ENCODE data around the gene STRADA. TPM values are rescaled to one million over a fixed set of nuclear protein-coding genes. Genes with fewer than 3 reads are reported as not detected.

The STRADA gene
- total RNA-seq, 4 donors from 2014 or later, result 14.4 to 39.1 (median 23.3) TPM

DNA sequence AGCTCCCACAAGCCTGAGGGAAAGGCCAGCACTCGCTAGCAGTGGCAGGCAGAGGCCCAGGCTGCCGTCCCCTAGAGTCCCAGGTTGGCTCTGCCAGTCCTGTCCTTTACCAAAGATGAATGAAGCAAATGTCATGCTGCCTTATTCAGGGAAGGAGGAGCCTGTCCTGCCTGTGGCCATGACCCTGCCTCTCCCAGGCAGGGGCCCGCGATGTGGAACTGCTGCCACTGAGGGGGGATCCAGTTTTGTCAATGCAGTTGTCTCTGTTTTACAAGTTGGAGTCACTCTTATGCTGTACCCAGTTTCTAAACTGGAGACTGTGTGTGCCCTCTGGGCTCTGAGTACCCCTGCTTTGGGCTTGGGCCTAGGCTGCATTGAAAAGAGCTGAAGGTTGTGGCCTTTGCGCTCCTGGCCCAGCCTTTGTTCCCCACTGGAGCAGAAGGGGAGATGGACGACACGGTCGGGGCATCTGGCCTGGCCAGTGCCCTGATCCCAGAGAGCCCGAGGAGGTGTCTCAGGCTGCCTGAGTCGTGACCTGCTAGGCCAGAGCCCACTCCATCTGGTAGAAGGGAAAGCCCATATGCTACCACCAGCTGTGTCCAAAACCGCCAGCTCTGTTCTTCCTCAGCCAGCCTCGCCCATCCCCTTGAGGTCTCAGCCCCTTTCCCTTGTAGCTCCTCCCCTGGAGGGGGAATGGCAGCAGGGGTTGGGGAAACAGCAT, 47.2 kb downstream of the STRADA start:
- 100% methylated on average over 1 of the region's 12 CpGs; no CpG with 5 or more reads in 1 of the 2 donors for WGBS, 2 donors (ENCODE audit: low coverage in 1 of 2)
- Histone ChIP-seq H3K36me3 (peaks cover 0 to 61% of the 10 kb centered on the region in 2 donors), H3K4me3 (no peak overlapping the region), H3K27me3 (no peaks in the 10 kb centered on the region), H3K9me3 (no peaks in the 10 kb centered on the region), H3K27ac (no peak overlapping the region), H3K4me1 (peaks cover 0 to 43% (median 8%) of the 10 kb centered on the region in 3 donors)
- no peak for ATAC-seq
- no peak for TF ChIP-seq EP300 (IDR thresholded peaks at IDR 0.05)

- H3K27ac ChIP-seq, result no peak overlapping the region
- H3K4me3 ChIP-seq, result no peak overlapping the region
- 100% methylated on average over 2 of the region's 18 CpGs; no CpG with 5 or more reads in 1 of the 2 donors for WGBS, 2 donors (ENCODE audit: low coverage in 1 of 2)
- TF ChIP-seq EP300 (IDR thresholded peaks at IDR 0.05) (no peak), POLR2AphosphoS5 (IDR thresholded peaks at IDR 0.05) (no peak)
- TF ChIP-seq, protein P1, sequence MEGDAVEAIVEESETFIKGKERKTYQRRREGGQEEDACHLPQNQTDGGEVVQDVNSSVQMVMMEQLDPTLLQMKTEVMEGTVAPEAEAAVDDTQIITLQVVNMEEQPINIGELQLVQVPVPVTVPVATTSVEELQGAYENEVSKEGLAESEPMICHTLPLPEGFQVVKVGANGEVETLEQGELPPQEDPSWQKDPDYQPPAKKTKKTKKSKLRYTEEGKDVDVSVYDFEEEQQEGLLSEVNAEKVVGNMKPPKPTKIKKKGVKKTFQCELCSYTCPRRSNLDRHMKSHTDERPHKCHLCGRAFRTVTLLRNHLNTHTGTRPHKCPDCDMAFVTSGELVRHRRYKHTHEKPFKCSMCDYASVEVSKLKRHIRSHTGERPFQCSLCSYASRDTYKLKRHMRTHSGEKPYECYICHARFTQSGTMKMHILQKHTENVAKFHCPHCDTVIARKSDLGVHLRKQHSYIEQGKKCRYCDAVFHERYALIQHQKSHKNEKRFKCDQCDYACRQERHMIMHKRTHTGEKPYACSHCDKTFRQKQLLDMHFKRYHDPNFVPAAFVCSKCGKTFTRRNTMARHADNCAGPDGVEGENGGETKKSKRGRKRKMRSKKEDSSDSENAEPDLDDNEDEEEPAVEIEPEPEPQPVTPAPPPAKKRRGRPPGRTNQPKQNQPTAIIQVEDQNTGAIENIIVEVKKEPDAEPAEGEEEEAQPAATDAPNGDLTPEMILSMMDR (IDR thresholded peaks at IDR 0.05), result no peak
- H3K4me1 ChIP-seq, result peaks cover 0 to 34% (median 3%) of the 10 kb centered on the region in 3 donors
- H3K9me3 ChIP-seq, result no peaks in the 10 kb centered on the region
- H3K36me3 ChIP-seq, result peaks cover 0 to 69% of the 10 kb centered on the region in 2 donors
- ATAC-seq, result no peak
- H3K27me3 ChIP-seq, result no peaks in the 10 kb centered on the region
Observed at GRCh38 chr17:63693411-63694113, 48.0 kb downstream of the STRADA start.

- 100% methylated on average over 3 of the region's 11 CpGs; no CpG with 5 or more reads in 1 of the 2 donors for WGBS, 2 donors (ENCODE audit: low coverage in 1 of 2)
- H3K36me3 ChIP-seq, result peaks cover 0 to 82% of the 10 kb centered on the region in 2 donors
Observed at GRCh38 chr17:63692195-63692816, 49.3 kb downstream of the STRADA start.

GRCh38 chr17:63689479-63689878, 52.1 kb downstream of the STRADA start:
- Histone ChIP-seq H3K27me3 (no peaks in the 10 kb centered on the region), H3K4me3 (no peak overlapping the region), H3K36me3 (peaks cover 0 to 96% of the 10 kb centered on the region in 2 donors), H3K9me3 (no peaks in the 10 kb centered on the region), H3K4me1 (peaks cover 0 to 25% (median 7%) of the 10 kb centered on the region in 3 donors), H3K27ac (no peak overlapping the region)
- 89 to 93% methylated on average over 3 to 5 of the region's 14 CpGs for WGBS, 2 donors (ENCODE audit: low coverage in 1 of 2)
- ATAC-seq, result no peak
- TF ChIP-seq POLR2AphosphoS5 (IDR thresholded peaks at IDR 0.05) (no peak), EP300 (IDR thresholded peaks at IDR 0.05) (no peak), POLR2A (IDR thresholded peaks at IDR 0.05) (no peak)
- TF ChIP-seq, protein P1 (IDR thresholded peaks at IDR 0.05), result no peak

More at GRCh38 chr17:63692195-63692816, 49.3 kb downstream of the STRADA start:
- TF ChIP-seq EP300 (IDR thresholded peaks at IDR 0.05) (no peak), POLR2A (IDR thresholded peaks at IDR 0.05) (no peak), POLR2AphosphoS5 (IDR thresholded peaks at IDR 0.05) (no peak)
- TF ChIP-seq, protein P1 (IDR thresholded peaks at IDR 0.05), result no peak
- Histone ChIP-seq H3K27me3 (no peaks in the 10 kb centered on the region), H3K27ac (no peak overlapping the region), H3K9me3 (no peaks in the 10 kb centered on the region), H3K4me3 (no peak overlapping the region), H3K4me1 (peaks cover 0 to 22% (median 0%) of the 10 kb centered on the region in 3 donors)
- no peak for ATAC-seq

DNA sequence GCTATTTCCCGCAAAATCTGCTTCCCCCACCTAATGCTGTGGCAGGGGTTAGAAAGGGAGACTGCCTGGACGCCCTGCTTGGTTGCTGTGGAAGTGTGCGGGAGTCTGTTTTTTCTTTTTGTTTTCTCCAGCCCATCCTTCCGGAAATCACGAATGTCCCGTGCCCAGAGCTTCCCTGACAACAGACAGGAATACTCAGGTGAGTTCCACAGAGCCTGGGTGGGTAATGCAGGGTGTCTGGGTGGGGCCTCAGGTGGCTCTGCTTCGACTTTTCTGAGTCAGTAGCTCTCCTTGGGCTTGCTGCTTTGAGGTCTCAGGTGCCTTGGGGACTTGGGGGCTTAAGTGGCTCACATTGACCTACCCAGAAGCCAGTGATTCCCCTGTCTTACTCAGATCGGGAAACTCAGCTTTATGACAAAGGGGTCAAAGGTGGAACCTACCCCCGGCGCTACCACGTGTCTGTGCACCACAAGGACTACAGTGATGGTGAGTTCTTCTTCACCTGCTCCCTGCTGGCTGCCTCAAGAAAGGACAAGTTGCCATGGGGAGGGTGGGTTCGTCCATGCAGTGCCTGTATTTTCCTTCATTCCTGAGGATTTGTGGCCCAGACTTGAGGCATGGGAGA, 53.1 kb downstream of the STRADA start:
- Histone ChIP-seq H3K9me3 (no peaks in the 10 kb centered on the region), H3K4me1 (peaks cover 0 to 32% (median 10%) of the 10 kb centered on the region in 3 donors), H3K27ac (no peak overlapping the region), H3K27me3 (no peaks in the 10 kb centered on the region), H3K4me3 (no peak overlapping the region), H3K36me3 (peaks cover 0 to 95% of the 10 kb centered on the region in 2 donors)
- no peak for ATAC-seq
- TF ChIP-seq EP300 (IDR thresholded peaks at IDR 0.05), result no peak
- TF ChIP-seq POLR2AphosphoS5 (IDR thresholded peaks at IDR 0.05), result no peak
- TF ChIP-seq, protein P1 (IDR thresholded peaks at IDR 0.05), result no peak
- no peak for TF ChIP-seq POLR2A (IDR thresholded peaks at IDR 0.05)
- 93 to 100% methylated on average over 1 to 8 of the region's 12 CpGs for WGBS, 2 donors (ENCODE audit: low coverage in 1 of 2)

Data from gastroesophageal sphincter (tissue), 4 donors.